Transverse colon (tissue), 4 donors: ENCODE measurements around the gene DYNC1LI1.

Experiments
- CTCF ChIP-seq, 5 experiments: fragments of 200-600 bp in 3 of 5; fragments of 450-650 bp in 2 of 5; sonication (generic) in 3 of 5; IDR thresholded peaks; 1 replicate in 2 of 5; 2 replicates in 3 of 5; pipeline ENCODE4 v1.5.1; 2016 to 2017; ENCODE audit warnings: antibody characterized with exemption in 5 of 5, inconsistent platforms in 3 of 5, mild to moderate bottlenecking in 2 of 5, moderate library complexity in 1 of 5
- EP300 ChIP-seq: sonication (generic); formaldehyde crosslinking; IDR thresholded peaks from one replicate; pipeline ENCODE4 v1.6.1; 2017; ENCODE audit warnings: antibody characterized with exemption, low read depth
- POLR2A ChIP-seq: fragments of 450-650 bp; IDR thresholded peaks from one replicate; pipeline ENCODE4 v1.6.1; 2016; ENCODE audit warnings: antibody characterized with exemption, mild to moderate bottlenecking, moderate library complexity
- POLR2AphosphoS5 ChIP-seq, 3 donors: sonication (generic); formaldehyde crosslinking; IDR thresholded peaks; one replicate each; pipeline ENCODE4 v1.6.1; 2016; ENCODE audit warnings: antibody characterized with exemption in 3 of 3

DNA sequence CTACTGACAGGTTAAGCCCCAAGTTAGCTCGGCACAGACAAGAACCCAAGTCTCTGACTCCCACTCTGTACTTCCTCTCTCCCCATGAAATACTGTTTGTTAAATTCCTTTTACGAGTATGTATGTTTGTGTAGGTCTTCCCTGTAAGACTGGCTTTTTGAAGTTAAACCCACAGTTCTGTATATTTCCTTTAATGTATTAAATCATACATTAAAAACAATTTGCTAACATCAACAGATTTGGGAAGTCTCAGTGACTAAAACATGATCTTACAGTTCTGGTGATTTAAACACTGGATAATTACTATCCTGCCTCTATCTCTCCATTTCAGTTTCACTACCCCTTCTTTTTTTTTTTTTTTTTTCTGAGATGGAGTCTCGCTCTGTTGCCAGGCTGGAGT lies 72.4 kb downstream of the DYNC1LI1 start:
- TF ChIP-seq CTCF (IDR thresholded peaks at IDR 0.05) = no peak
- no peak for TF ChIP-seq POLR2A
- TF ChIP-seq EP300 = no peak
- TF ChIP-seq POLR2AphosphoS5 (IDR thresholded peaks at IDR 0.05) = no peak
